Gastroesophageal sphincter (tissue), 4 donors: ENCODE measurements around the gene FYB1. TPM values are rescaled to one million over a fixed set of nuclear protein-coding genes. Genes with fewer than 3 reads are reported as not detected.

ENCODE experiments used
- ATAC-seq: fragments of 150-250 bp; one replicate; pipeline ENCODE4 v1.9.1; 2016; ENCODE audit warnings: mild to moderate bottlenecking, moderate library complexity
- H3K27ac ChIP-seq, 4 donors: fragments of 200-600 bp; sonication (generic) in 3 of 4; 1 replicate in 3 of 4; 2 replicates in 1 of 4; pipeline ENCODE4 v1.5.1; 2016 to 2019
- H3K27me3 ChIP-seq: fragments of 200-600 bp; sonication (generic); one replicate; pipeline ENCODE4 v1.5.1; 2019
- H3K36me3 ChIP-seq, 2 donors: fragments of 200-600 bp; sonication (generic); one replicate each; pipeline ENCODE4 v1.5.1; 2019; ENCODE audit warnings: control low read depth in 1 of 2
- H3K4me1 ChIP-seq, 3 donors: fragments of 200-600 bp; sonication (generic); 1 replicate in 2 of 3; 2 replicates in 1 of 3; pipeline ENCODE4 v1.5.1; 2016 to 2019; ENCODE audit warnings: control low read depth in 2 of 3
- H3K4me3 ChIP-seq, 2 donors: fragments of 200-600 bp; sonication (generic); one replicate each; pipeline ENCODE4 v1.5.1; 2019; ENCODE audit warnings: mild to moderate bottlenecking in 1 of 2, moderate library complexity in 1 of 2
- H3K9me3 ChIP-seq, 3 donors: fragments of 200-600 bp; sonication (generic); one replicate each; pipeline ENCODE4 v1.5.1; 2017 to 2019; ENCODE audit warnings: control low read depth in 2 of 3
- EP300 ChIP-seq: sonication (generic); formaldehyde crosslinking; IDR thresholded peaks from one replicate; pipeline ENCODE4 v1.6.1; 2017; ENCODE audit warnings: antibody characterized with exemption, mild to moderate bottlenecking
- POLR2A ChIP-seq, 2 donors: fragments of 450-650 bp; IDR thresholded peaks; one replicate each; pipeline ENCODE4 v1.6.1; 2017; ENCODE audit warnings: antibody characterized with exemption in 2 of 2, mild to moderate bottlenecking in 2 of 2, moderate library complexity in 1 of 2
- POLR2AphosphoS5 ChIP-seq: sonication (generic); formaldehyde crosslinking; IDR thresholded peaks from one replicate; pipeline ENCODE4 v1.6.1; 2017; ENCODE audit warnings: antibody characterized with exemption
- WGBS, 2 donors: methylation state at CpG; one replicate each; pipeline ENCODE4 v1.1.5; 2018; ENCODE audit warnings: low coverage in 1 of 2; 5-methylcytosine and 5-hydroxymethylcytosine counted together
- total RNA-seq, 4 donors: library from RNA; depleted of rRNA; stranded (reverse); fragments of >200 nt; gene quantifications; one replicate each; pipeline ENCODE4 v1.1.0, GENCODE V29; 2016
- TF ChIP-seq, protein P1 (sequence below), 4 experiments: fragments of 200-600 bp in 2 of 4; fragments of 450-650 bp in 2 of 4; sonication (generic) in 1 of 4; IDR thresholded peaks; one replicate each; pipeline ENCODE4 v1.5.1; 2017 to 2019; ENCODE audit warnings: antibody characterized with exemption in 4 of 4, mild to moderate bottlenecking in 2 of 4, moderate library complexity in 2 of 4

Gene FYB1
- total RNA-seq, 4 donors from 2014 or later, result 2.5 to 9.3 (median 5.9) TPM

DNA sequence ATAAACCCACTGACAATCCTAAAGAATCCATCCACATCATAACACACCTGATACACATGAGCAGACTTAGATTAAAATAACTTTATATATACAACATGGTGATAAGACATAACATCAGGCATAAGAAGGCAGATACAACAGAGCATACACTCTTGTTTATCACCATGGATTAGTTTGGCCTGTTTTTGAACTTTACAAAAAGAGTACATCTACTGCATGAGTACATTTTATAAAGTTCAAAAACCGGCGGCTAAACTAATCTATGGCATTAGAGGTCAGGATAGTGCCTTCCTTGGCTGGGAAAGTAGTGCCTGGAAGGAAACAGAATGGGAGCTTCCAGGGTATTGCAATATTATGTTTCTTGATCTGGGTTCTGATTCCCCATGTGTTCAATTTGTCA lies 160.3 kb downstream of the FYB1 start:
- TF ChIP-seq, protein P1, sequence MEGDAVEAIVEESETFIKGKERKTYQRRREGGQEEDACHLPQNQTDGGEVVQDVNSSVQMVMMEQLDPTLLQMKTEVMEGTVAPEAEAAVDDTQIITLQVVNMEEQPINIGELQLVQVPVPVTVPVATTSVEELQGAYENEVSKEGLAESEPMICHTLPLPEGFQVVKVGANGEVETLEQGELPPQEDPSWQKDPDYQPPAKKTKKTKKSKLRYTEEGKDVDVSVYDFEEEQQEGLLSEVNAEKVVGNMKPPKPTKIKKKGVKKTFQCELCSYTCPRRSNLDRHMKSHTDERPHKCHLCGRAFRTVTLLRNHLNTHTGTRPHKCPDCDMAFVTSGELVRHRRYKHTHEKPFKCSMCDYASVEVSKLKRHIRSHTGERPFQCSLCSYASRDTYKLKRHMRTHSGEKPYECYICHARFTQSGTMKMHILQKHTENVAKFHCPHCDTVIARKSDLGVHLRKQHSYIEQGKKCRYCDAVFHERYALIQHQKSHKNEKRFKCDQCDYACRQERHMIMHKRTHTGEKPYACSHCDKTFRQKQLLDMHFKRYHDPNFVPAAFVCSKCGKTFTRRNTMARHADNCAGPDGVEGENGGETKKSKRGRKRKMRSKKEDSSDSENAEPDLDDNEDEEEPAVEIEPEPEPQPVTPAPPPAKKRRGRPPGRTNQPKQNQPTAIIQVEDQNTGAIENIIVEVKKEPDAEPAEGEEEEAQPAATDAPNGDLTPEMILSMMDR (IDR thresholded peaks at IDR 0.05), result no peak
- TF ChIP-seq POLR2AphosphoS5, result no peak
- no peak for TF ChIP-seq POLR2A (IDR thresholded peaks at IDR 0.05)
- TF ChIP-seq EP300, result no peak
- no peak overlapping the region for H3K4me3 ChIP-seq
- no peaks in the 10 kb centered on the region for H3K27me3 ChIP-seq
- no peaks in the 10 kb centered on the region for H3K9me3 ChIP-seq
- H3K27ac ChIP-seq, result no peak overlapping the region
- ATAC-seq, result no peak
- H3K36me3 ChIP-seq, result peaks cover 0 to 3% of the 10 kb centered on the region in 2 donors
- 44 to 70% methylated on average over 2 of the region's 2 CpGs for WGBS, 2 donors
- H3K4me1 ChIP-seq, result peaks cover 12 to 81% (median 14%) of the 10 kb centered on the region in 3 donors

DNA sequence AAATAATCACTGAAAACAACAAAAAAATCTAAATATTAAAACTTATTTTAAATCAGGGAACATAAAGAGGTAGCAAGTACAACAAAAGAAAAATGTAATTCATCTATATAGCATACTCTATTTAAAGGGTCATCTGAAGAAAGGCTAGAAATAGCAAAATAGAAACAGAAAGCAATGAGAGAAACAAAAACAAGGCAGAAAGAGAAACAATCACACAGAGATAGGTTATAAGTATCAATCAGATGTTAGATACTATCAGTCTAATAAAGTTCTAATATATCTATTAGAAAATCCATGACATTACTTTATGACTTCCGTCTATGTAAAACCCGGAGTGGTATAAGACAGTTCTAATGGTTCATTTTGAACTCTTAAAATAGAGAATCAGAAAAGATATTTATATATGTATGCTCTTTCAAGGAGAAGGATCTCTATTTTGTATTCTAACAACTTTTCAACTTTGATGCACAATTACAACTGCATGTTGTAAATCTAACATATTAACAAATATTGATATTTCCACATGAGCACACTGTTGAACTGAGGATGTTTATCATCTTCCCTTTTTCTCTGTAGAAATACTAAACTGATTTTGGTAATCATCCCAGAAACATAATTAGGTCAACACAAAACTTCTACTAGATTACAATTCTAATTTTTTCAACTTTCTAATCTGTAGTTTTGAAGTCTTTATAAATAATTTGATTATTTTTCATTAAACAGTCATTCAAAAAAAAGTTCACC lies 161.0 kb downstream of the FYB1 start:
- TF ChIP-seq POLR2A (IDR thresholded peaks at IDR 0.05) (no peak), POLR2AphosphoS5 (no peak), EP300 (no peak)
- TF ChIP-seq, protein P1 (IDR thresholded peaks at IDR 0.05), result no peak
- peak overlapping the region; percentile 22 to 26 for H3K4me3 ChIP-seq
- H3K36me3 ChIP-seq, result peaks cover 0 to 3% of the 10 kb centered on the region in 2 donors
- H3K27me3 ChIP-seq, result no peaks in the 10 kb centered on the region
- H3K27ac ChIP-seq, result peak overlapping the region in 2 of 4 donors; percentile 18 to 36
- 35 to 43% methylated on average over 2 of the region's 2 CpGs for WGBS, 2 donors
- ATAC-seq, result no peak
- peaks cover 12 to 75% (median 14%) of the 10 kb centered on the region in 3 donors for H3K4me1 ChIP-seq
- H3K9me3 ChIP-seq, result no peaks in the 10 kb centered on the region

DNA sequence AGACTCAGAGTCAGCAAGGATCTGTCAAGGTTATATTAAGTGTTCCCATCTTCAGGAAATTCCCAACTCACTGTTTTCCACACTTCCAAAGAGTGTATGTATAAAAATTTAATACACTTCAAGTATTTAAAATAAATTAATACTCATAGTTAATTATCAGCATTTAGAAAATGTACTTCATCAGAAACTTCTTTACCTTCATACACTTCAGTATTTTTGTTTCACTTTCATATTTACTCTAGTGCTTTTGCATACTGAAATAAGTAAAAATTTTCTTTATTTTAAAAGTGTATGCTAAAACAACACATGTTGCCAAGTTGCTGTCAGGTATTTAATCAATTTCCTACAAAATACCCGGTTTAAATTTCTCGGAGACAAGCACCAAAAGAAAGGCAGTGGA lies 161.6 kb downstream of the FYB1 start:
- peak overlapping the region in 2 of 4 donors; percentile 18 to 36 for H3K27ac ChIP-seq
- H3K36me3 ChIP-seq, result peaks cover 0 to 3% of the 10 kb centered on the region in 2 donors
- peaks cover 7 to 69% (median 10%) of the 10 kb centered on the region in 3 donors for H3K4me1 ChIP-seq
- H3K4me3 ChIP-seq, result peak overlapping the region; percentile 22 to 26
- no peaks in the 10 kb centered on the region for H3K27me3 ChIP-seq
- H3K9me3 ChIP-seq, result no peaks in the 10 kb centered on the region
- TF ChIP-seq POLR2A (IDR thresholded peaks at IDR 0.05) (no peak), POLR2AphosphoS5 (no peak), EP300 (no peak)
- TF ChIP-seq, protein P1 (IDR thresholded peaks at IDR 0.05), result no peak
- no peak for ATAC-seq
- WGBS, 2 donors, result 0 to 8% methylated on average over 2 of the region's 2 CpGs

DNA sequence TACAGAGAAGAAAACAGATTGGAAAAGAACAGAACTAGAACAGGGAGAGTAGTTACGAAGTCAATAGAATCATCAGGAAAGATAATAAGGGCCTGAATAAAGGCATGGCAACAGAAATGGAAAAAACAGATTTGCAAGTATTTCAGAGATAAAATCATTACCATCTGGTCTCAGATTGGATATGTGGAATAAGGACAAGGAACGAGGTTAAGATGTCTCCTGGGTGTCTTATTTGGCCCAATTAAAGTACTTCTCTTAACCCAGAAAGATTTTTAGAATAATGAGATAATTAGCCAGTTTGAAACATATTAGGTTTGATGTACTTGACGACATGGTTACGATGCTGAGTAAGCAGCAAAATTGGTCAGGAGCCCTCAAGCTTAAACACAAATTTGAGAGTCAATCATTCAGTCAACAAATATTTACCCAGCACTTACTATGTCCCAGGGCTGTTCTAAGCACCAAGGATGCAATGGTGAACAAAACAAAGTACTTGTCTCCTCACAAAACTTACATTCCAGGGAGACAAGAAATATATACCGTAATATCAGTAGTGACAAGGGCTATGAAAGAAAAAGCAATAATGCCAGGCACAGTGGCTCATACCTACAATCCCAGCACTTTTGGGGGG lies 163.5 kb downstream of the FYB1 start:
- H3K4me3 ChIP-seq, result no peak overlapping the region
- H3K27me3 ChIP-seq, result no peaks in the 10 kb centered on the region
- H3K4me1 ChIP-seq, result peaks cover 0 to 57% (median 7%) of the 10 kb centered on the region in 3 donors
- no peak for ATAC-seq
- no peak overlapping the region for H3K27ac ChIP-seq
- H3K36me3 ChIP-seq, result peaks cover 0 to 3% of the 10 kb centered on the region in 2 donors
- H3K9me3 ChIP-seq, result no peaks in the 10 kb centered on the region
- WGBS, 2 donors, result 87 to 91% methylated on average over 5 of the region's 5 CpGs
- TF ChIP-seq POLR2A (IDR thresholded peaks at IDR 0.05) (no peak), EP300 (no peak)
- TF ChIP-seq, protein P1 (IDR thresholded peaks at IDR 0.05), result no peak

Other genes starting within 250 kb of the FYB1 start
- 10 to 100 TPM; 24.0 to 46.1 (median 31.9) TPM for gene RICTOR, start 145.2 kb downstream of the FYB1 start, total RNA-seq
- gene C9, start 144.9 kb upstream of the FYB1 start, total RNA-seq, result not detected
- gene DAB2, start 205.4 kb upstream of the FYB1 start, total RNA-seq, result 100 to 1,000 TPM in 1 of 4 donors, 10 to 100 TPM in 3; 30.8 to 121 (median 47.4) TPM